HG03066 (cell line): Measurements from ENCODE around the gene LNPEP.
A peak's percentile ranks its signal among the peaks of the same experiment; 100 is the strongest.

Source experiments
- ATAC-seq: cut with Tn5 transposase; IDR thresholded peaks from one replicate; pipeline ENCODE4 v1.9.1; 2021; ENCODE audit warnings: low read depth; ENCODE audit not compliant: unreplicated experiment

Gene LNPEP

DNA sequence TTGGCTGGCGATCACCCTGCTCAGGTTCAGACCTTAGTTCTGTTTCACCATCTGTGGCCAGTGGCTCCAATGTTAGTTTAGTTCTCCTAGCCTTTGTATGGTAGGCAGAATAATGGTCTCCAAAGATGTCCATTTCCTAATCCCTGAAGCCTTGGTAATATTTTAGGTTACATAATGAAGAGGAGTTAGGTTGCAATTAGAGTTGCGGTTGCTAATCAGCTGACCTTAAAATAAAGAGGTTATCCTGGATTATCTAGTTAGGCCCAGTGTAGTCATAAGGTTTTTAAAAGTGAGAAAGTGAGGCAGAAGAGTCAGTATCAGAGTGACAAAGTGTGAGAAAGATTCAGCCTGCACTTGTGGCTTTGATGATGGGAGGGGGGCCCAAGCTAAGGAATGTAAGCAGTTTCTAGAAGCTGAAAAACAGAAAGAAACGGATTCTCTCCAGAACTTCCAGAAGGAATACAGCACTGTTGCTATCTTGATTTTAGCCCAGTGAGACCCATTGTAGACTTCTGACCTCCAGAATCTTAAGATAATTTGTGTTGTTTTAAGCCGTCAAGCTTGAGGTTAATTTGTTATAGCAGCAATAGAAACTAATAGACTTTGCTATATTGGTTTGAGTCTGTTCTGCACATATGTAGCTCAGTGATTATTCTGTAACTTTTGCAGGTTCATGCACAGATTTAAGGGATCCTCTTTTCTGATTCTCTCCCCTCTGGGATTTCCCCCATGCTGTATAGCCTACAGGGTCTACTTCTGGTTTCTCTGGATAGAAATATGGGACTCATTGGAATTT is 21.6 kb downstream of the LNPEP start:
- ATAC-seq = peak; percentile 34

DNA sequence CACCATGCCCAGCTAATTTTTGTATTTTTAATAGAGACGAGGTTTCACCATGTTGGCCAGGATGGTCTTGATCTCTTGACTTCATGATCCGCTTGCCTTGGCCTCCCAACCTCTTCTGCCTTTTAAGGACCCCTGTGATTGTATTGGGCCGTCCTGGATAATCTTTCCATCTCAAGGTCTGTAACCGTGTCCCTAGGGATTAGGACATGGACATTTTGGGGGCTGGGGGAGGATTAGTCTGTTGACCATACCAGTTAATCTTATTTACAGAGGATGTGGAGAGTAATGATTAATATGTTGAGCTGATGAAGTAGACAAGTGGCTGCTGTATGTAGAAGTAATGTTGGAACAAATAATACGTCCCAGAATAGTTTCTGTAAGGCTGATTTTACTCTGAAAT is 23.1 kb downstream of the LNPEP start:
- ATAC-seq = no peak

DNA sequence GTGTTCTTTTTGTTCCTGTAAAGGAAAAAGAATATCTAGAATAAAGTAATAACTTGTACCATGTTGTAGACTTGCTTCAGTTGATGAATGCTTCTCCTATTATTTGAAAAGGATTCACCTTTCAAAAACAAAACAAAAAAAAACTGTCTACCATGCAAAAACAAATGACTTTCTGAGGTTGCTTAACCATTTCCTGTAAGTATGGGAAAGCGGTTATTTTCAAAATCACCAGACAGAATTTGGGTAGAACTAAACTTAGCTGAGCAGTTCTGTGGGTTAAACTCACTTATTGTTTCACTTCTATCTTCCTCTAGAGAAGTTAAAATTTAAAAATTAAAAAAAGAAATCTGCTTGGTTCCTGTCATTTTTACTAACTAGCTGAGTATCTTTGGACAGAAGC is 25.2 kb downstream of the LNPEP start:
- ATAC-seq = peak; percentile 54

DNA sequence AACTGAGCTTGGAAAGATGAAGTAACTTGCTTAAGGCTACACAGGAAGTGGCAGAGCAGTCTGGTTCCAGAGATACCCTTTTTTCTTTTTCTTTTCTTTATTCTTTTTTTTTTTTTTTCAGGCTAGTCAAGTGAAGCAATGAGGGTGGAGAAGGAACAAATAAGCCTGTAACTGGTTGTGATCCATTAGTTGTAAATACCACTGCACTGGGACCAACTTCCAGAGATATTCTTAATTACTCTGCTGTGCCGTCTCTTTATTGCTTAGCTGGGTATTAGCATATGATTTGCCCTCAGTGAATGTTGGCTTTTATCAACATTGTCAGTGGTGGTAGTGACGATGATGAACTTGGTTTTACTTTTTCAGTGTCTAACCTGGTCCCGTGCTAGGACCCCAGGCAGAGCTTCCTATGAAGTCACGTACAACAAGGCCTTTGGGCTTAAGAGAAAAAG is 26.7 kb downstream of the LNPEP start:
- ATAC-seq = no peak

DNA sequence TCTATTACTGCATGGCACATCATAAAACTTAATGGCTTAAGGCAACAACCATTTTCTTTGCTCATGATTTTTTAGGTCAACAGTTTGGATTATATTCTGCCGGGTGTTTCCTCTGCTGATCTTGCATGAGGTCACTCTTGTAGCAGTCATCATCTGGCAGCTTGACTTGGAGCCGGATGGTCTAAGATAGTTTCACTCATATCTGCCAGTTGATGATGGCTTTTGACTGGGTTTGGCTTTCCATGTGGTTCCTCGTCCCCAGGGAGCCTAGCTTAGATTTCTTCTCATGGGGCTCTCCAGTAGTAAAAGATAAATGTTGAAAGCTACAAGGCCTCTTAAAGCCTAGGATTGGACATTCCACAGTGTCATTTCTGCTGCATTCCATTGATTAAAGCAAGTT is 27.4 kb downstream of the LNPEP start:
- peak; percentile 46 for ATAC-seq

DNA sequence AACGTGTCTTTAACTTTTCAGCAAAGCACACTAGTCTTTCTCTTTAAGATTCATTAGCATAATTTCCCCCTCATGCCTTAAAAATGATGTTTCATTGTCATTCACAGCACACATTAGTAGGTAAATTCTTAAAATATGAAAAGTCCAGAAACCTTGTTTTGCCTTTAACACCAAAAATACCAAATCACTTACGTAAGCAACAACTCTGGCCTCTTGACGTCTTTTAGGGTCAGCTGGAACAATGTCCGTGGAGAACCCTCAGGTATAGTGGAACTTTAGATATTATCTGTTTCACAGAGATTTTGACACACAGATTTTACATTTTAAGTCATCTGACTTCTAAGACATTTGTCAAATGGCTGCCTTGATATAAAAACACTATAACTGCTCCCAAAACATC is 30.9 kb downstream of the LNPEP start:
- no peak for ATAC-seq

DNA sequence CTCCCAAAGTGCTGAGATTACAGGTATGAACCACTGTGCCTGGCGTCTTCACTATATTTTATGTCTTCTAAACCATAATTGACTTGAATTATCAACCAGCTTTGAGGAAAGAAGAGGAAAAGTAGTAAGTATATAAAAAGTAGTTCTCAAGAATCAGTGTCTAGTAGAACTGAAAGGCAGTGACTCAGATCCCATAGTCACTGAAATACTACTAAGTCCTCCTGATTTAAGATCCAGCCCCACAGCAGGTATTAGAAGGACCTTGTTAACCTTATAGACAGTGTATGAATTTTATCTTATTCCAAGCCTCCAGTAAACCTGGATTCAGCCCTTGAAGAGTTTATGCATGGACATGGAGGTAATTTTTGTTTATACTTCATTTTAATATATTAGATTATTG is 31.5 kb downstream of the LNPEP start:
- no peak for ATAC-seq

DNA sequence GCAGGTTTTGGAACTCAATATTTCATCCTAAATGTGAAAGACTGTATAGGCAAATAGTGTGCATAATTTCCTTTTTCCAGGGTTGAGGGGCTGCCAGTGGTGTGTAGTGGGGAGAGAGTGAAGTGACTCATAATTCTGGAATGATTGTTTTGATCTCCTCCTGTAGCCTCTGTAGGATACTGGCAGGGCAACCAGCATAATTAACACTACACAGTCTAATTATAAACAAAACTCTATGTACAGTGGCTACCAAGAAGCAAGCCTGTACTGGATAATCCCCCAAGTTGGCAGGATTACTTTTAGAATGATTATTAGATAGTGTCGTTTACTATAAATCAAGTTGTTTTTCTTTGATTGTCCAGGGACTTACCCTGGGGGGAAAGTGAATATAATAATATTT is 32.2 kb downstream of the LNPEP start:
- ATAC-seq = no peak

DNA sequence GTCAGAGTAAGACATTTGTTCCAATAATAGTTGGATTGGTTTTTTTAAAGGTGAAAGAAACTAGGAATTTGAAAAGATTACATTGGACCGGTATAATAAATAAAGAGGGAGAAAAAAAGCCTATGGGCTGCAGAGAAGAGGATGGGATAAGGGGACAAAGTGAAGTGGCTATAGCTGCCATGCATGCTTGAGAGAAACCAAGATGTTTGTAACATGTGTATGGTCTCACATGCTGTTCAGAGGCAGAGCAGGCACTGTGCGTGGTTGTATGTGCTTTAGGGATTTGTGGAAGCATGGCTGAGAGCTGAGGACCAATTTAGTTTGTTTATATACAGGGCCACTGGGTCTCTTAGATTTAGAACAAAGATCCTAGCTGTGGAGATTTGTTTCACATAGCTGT is 32.7 kb downstream of the LNPEP start:
- ATAC-seq = no peak

DNA sequence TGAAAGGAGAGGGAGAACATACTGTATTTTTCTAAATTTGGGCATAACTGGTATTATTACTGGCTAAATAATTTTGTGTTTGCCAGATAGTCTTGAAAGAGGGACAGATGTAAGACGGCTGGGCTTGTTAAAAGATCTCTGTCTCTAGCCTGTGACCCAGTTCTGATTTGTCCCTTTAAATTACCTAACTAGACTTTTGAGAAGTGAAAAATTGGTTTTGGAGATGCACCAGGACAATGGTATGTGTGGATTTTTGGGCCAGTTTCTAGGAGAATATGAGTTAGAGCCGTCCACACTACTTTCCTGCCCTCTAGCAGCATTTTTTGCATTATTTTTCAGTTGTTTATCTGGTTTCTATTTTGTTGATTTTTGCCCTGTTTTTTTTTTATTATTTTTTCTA is 33.5 kb downstream of the LNPEP start:
- no peak for ATAC-seq

DNA sequence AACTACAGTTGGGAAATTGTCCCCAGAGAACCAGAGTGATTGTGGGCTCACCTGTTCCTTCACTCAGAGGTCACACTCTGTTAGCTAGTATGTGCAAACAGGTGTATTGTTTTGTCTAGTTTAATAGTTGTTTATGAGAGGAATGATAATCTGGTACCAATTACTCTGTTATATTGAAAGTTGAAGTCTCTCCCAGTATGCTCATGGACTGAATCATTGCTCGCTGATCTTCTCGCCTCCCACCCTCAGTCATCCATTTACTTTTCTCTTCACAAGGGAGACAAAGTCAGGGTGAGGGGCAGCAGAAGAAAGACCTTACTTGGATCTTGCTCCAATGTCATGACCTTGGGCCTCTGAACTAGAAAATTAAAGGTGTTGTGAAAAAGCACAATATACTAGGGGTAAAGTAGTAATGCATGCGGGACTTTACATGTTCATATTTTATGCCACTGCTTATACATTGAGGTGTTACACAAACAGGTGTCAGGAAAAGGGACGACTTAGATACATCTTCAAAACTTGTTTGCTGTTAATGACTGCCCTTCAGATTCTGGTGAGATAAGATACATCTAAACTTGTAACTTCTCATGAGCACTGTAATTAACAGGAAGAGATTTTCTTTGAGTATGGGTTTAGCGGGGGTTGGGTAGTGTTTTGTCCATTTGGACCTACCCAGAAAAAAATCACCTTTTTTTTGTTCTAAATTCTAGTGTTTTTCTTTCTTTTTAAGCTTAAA is 36.9 kb downstream of the LNPEP start:
- ATAC-seq = peak; percentile 20

DNA sequence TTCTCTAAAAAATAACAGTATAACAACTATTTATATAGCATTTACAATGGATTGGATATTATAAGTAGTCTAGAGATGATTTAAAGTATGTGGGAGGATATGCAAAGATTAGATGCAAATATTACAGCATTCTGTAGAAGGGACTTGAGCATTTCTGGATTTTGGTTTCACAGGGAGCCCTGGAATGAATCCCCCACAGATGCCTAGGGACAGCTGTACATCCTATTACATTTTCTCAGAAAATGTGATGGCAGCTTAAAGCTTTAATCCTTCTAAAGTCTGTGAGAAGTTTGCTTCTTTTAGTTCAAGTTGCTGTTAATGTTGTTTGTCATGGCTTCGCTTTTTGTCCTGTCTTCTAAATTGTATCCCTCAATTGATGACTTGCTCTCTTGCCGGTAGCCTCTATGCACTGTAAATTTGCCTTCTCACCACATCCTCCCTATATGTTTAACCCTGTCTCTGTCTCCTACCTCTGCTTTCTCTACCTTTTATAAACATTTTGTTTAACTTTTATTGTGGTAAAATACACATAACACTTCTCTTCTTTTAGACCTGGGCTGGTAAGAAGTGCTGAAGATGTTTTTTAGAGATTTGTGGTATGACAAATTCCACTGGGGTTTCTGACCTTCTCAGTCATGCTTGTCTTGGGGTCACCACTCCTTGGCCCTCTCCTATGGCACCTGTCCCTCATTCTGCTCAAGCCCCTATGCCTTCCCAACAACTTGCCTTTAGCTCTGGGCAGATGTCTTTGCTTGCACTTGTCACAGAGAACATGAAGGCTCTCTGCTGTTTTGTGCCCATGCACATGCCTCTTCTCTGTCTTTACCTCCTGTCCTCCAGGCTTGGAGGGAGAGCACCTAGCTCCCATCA is 37.9 kb downstream of the LNPEP start:
- no peak for ATAC-seq

DNA sequence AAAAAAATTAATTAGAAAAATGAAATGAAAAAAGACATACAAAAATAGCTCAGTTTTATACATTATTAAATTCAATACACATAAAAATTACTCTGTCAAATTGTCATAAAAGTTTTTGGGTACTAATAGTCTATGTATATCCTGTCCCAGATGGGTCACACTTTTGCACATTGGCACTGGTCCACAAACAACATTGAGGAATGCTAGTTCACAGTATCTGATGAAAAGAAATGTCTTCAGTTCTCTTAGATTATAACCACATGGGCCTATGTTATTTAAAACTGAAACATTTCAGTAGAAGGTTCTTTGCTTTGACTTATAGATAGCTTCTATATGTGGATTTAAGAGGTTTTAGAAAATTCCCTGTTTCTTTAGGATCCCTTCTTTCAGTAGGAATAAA is 39.8 kb downstream of the LNPEP start:
- ATAC-seq = no peak

DNA sequence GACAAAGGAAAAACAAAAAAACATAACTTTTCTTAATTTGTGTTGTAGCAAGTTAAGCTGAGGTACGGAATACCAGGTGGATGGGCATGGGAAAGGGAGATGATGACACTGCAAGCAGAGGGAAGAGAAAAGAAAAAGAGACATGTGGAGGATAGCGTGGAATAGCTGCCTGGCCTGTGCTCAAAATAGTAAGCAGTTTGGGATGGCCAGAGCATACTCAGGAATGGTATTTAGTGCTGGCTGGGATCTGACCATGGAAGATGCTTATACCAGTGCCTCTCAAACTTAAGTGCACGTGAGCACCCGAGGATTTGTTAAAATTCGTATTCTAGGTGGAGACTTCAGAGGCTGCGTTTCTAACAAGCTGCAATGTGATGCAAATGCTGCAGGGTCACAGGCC is 41.3 kb downstream of the LNPEP start:
- no peak for ATAC-seq

DNA sequence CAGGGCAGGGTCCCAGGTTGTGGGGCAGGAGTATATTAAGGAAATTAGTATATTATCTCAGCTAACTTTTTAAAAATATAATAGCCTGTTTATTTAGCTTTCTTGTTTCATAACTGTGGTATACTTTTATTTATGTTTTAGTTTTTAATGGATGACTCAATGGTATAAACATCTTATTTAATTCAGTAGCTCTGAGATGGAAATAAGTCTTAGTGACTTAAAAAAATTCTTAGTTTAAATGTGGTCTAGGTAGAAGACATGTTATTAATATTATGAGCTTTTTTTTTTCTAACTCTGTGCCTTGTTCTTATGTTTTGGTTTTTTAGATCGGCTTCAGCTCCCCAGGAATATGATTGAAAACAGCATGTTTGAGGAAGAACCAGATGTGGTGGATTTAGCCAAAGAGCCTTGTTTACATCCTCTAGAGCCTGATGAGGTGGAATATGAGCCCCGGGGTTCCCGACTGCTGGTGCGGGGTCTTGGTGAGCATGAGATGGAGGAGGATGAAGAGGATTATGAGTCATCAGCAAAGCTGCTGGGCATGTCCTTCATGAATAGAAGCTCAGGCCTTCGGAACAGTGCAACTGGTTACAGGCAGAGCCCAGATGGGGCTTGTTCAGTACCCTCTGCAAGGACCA is 43.1 kb downstream of the LNPEP start:
- no peak for ATAC-seq

DNA sequence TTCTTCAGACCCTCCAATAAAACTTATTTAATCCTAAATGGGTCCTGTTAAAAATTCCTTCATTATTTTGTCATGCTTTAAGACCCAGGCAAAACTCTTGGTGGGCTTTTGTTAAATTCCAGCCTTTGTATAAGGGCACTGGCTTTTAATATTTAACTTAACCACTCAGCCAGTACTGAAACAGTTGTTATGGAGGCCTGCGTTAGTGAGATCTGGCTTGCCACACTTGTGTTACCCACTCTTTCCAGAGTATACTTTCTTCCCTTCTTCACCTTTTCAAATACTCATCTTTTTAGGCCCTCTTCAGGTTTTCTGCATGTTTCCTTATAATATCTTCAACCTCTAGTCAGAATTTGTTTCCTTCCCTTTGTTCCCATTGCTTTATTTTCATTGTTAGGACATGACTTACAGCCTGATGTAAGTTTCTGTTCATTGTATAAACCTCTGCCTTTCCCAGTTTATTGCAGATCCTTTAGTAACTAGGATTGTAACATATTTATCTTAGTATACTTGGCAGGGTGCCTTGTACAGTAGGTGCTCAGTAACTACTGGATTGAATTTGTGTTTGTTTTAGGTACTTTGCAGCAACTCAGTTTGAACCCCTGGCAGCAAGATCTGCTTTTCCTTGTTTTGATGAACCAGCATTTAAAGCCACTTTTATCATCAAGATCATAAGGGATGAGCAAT is 48.8 kb downstream of the LNPEP start:
- no peak for ATAC-seq

DNA sequence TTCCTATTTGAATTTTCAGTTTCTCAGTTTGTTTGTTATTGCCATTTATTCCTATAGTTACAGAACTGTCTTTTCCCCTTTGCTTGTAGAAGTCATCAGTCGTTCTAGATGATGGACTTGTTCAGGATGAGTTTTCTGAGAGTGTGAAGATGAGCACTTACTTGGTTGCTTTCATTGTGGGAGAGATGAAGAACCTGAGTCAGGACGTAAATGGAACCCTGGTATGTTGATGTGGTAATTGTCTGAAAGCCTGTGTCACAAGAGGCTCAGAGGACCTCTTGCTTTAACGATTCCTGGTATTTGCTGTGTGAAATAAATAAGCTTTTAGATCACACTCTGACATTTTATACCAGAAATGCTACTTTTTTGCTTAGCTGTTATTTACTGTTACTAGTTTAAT is 50.6 kb downstream of the LNPEP start:
- ATAC-seq = no peak

DNA sequence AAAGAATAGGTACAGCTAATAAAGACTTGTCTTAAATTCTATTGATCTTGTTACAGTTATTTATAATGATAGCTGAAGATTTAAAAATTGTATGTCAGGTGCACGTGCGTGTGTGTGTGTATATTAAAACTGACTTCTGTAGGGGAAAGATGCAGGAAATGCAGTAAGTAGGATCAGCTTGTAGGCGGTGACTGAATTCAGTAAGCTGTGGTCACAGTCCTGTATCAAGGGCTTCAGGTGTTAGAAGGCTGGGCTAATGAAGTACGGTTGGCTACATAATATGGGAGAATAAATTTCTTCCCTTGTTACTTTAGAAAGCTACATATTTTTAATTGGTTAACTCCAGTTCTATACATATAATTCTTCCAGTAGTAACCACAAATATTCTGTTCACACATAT is 54.2 kb downstream of the LNPEP start:
- ATAC-seq = no peak

DNA sequence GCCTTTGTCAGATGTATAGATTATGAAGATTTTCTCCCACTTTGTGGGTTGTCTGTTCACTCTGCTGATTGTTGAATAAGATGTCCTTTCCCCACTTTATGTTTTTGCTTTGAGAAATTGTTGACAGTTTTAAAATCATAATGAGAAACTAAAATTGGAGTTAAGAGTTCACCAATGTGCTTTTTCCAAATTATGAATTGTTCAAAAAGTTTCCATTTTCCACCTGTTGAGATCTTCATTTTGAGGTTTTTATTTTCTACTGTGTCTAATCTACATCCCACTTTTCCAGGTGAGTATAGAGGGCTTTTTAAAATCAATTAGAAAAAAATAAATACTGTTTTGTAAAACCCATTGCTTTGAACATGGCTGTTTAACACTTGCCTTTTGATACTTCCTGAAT is 55.8 kb downstream of the LNPEP start:
- ATAC-seq = no peak

DNA sequence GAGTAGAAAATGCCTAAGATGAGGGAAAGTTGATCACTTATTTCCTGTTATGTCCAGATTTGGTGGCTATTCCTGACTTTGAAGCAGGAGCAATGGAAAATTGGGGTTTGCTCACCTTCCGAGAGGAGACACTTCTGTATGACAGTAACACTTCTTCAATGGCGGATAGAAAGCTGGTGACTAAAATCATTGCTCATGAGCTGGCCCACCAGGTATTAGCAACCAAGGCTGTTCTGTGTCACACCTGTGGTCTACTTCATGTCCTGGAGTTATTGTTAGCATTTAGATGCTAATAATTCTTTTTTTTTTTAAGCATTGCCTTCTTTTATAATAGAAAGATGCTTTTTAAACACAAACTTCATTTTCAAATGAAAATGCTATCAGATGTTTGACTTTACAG is 57.9 kb downstream of the LNPEP start:
- no peak for ATAC-seq
